ENCODE results near the gene CLTCL1. TPM values are rescaled to one million over a fixed set of nuclear protein-coding genes. Genes with fewer than 3 reads are reported as not detected.
"Not testable (repeated sequence)": the region's sequence is repeated elsewhere in the genome, so short reads cannot be mapped to it uniquely, and the experiment has no call there.

Gene CLTCL1
- total RNA-seq, 1 donor from 2014 or later = 5.4 TPM

- H3K4me1 ChIP-seq = no peaks in the 10 kb centered on the region
- TF ChIP-seq CTCF (IDR thresholded peaks at IDR 0.05) (no peak), POLR2AphosphoS5 (IDR thresholded peaks at IDR 0.05; ENCODE audit: insufficient read depth in 1 of 2, low read depth in 1 of 2) (no peak), POLR2A (IDR thresholded peaks at IDR 0.05) (no peak)
- peaks cover 5 to 84% of the 10 kb centered on the region in 2 donors for H3K36me3 ChIP-seq
- no peak for DNase-seq (ENCODE audit: extremely low spot score in 2 of 2)
- peaks cover 14% of the 10 kb centered on the region for H3K9me3 ChIP-seq
- no peaks in the 10 kb centered on the region for H3K27me3 ChIP-seq
- no peak overlapping the region for H3K27ac ChIP-seq
- intact Hi-C loops (cut with DNase I) = no loop called here
- H3K4me3 ChIP-seq = no peak overlapping the region
Measured at GRCh38 chr22:19331474-19331873, 40.0 kb upstream of the CLTCL1 start.

- DNase-seq (ENCODE audit: extremely low spot score in 2 of 2) = no peak
- intact Hi-C loops (cut with DNase I) = no loop called here
- Histone ChIP-seq H3K27me3 (no peaks in the 10 kb centered on the region), H3K4me1 (no peaks in the 10 kb centered on the region), H3K4me3 (no peak overlapping the region), H3K27ac (no peak overlapping the region), H3K9me3 (peaks cover 14% of the 10 kb centered on the region), H3K36me3 (peaks cover 5 to 79% of the 10 kb centered on the region in 2 donors)
- TF ChIP-seq POLR2AphosphoS5 (IDR thresholded peaks at IDR 0.05; ENCODE audit: insufficient read depth in 1 of 2, low read depth in 1 of 2) (no peak), POLR2A (IDR thresholded peaks at IDR 0.05) (no peak), CTCF (IDR thresholded peaks at IDR 0.05) (no peak)
Measured at GRCh38 chr22:19330865-19331418, 39.4 kb upstream of the CLTCL1 start.

- DNase-seq (ENCODE audit: extremely low spot score in 2 of 2); intact Hi-C loops (cut with DNase I); H3K27ac ChIP-seq; H3K4me3 ChIP-seq; H3K27me3 ChIP-seq; H3K4me1 ChIP-seq: not testable (repeated sequence)
- H3K36me3 ChIP-seq = peaks cover 5 to 71% of the 10 kb centered on the region in 2 donors
- H3K9me3 ChIP-seq = peaks cover 14% of the 10 kb centered on the region
Measured at GRCh38 chr22:19330205-19330604, 38.7 kb upstream of the CLTCL1 start.

GRCh38 chr22:19329454-19329853, 37.9 kb upstream of the CLTCL1 start:
- intact Hi-C loops (cut with DNase I) = no loop called here
- Histone ChIP-seq H3K9me3 (peaks cover 14% of the 10 kb centered on the region), H3K27ac (no peak overlapping the region), H3K4me3 (no peak overlapping the region), H3K36me3 (peaks cover 5 to 64% of the 10 kb centered on the region in 2 donors), H3K4me1 (no peaks in the 10 kb centered on the region), H3K27me3 (no peaks in the 10 kb centered on the region)
- no peak for TF ChIP-seq CTCF (IDR thresholded peaks at IDR 0.05)
- no peak for TF ChIP-seq POLR2A (IDR thresholded peaks at IDR 0.05)
- TF ChIP-seq POLR2AphosphoS5 (IDR thresholded peaks at IDR 0.05; ENCODE audit: insufficient read depth in 1 of 2, low read depth in 1 of 2) = no peak
- no peak for DNase-seq (ENCODE audit: extremely low spot score in 2 of 2)

GRCh38 chr22:19325296-19325948, 33.9 kb upstream of the CLTCL1 start:
- no peak for DNase-seq (ENCODE audit: extremely low spot score in 2 of 2)

GRCh38 chr22:19323420-19323819, 31.9 kb upstream of the CLTCL1 start:
- H3K27ac ChIP-seq; H3K4me1 ChIP-seq; H3K4me3 ChIP-seq; H3K9me3 ChIP-seq; DNase-seq (ENCODE audit: extremely low spot score in 2 of 2); intact Hi-C loops (cut with DNase I); H3K36me3 ChIP-seq; H3K27me3 ChIP-seq: not testable (repeated sequence)

More at GRCh38 chr22:19325296-19325948, 33.9 kb upstream of the CLTCL1 start:
- Histone ChIP-seq H3K36me3 (peaks cover 5 to 25% of the 10 kb centered on the region in 2 donors), H3K27ac (no peak overlapping the region), H3K27me3 (no peaks in the 10 kb centered on the region), H3K9me3 (no peaks in the 10 kb centered on the region), H3K4me1 (no peaks in the 10 kb centered on the region), H3K4me3 (no peak overlapping the region)
- no peak for TF ChIP-seq POLR2A (IDR thresholded peaks at IDR 0.05)
- TF ChIP-seq CTCF (IDR thresholded peaks at IDR 0.05) = no peak
- TF ChIP-seq POLR2AphosphoS5 (IDR thresholded peaks at IDR 0.05; ENCODE audit: insufficient read depth in 1 of 2, low read depth in 1 of 2) = no peak
- intact Hi-C loops (cut with DNase I) = no loop called here
